AML-193 (cell line): ENCODE results near the gene FGF12.

Experiments
- DNase-seq, 2 experiments: peaks; one replicate each; lab custom pipeline; 2025; lab: John Stamatoyannopoulos, UW

FGF12 gene

GRCh38 chr3:192496905-192497587 lies 230.3 kb downstream of the FGF12 start:
- DNase-seq, result no peak

- peak; percentile 3 to 21 for DNase-seq
These were observed 233.2 kb downstream of the FGF12 start for GRCh38 chr3:192494174-192494573.

- DNase-seq, result no peak
These were observed 236.6 kb downstream of the FGF12 start for GRCh38 chr3:192490720-192491119.

- DNase-seq, result no peak
These were observed 237.8 kb downstream of the FGF12 start for GRCh38 chr3:192489579-192489978.

GRCh38 chr3:192487033-192487432 lies 240.3 kb downstream of the FGF12 start:
- no peak for DNase-seq

GRCh38 chr3:192482809-192483208 lies 244.5 kb downstream of the FGF12 start:
- DNase-seq, result no peak

- DNase-seq, result no peak
These were observed 244.9 kb downstream of the FGF12 start for GRCh38 chr3:192482391-192482790.

- no peak for DNase-seq
These were observed 245.7 kb downstream of the FGF12 start for GRCh38 chr3:192481638-192482037.

- DNase-seq, result peak; percentile 35 to 51
These were observed 259.9 kb downstream of the FGF12 start for GRCh38 chr3:192467230-192468140.

- DNase-seq, result peak in 1 of 2 experiments; percentile 30
These were observed 278.3 kb downstream of the FGF12 start for GRCh38 chr3:192449036-192449435.

GRCh38 chr3:192445770-192446644 lies 281.3 kb downstream of the FGF12 start:
- DNase-seq, result no peak

- DNase-seq, result no peak
These were observed 282.6 kb downstream of the FGF12 start for GRCh38 chr3:192444791-192445106.

GRCh38 chr3:192444096-192444790 lies 283.1 kb downstream of the FGF12 start:
- peak; percentile 42 to 51 for DNase-seq

- no peak for DNase-seq
These were observed 292.1 kb downstream of the FGF12 start for GRCh38 chr3:192435241-192435640.

GRCh38 chr3:192434186-192434585 lies 293.2 kb downstream of the FGF12 start:
- no peak for DNase-seq

GRCh38 chr3:192433704-192434103 lies 293.6 kb downstream of the FGF12 start:
- DNase-seq, result no peak

- DNase-seq, result peak; percentile 3 to 10
These were observed 304.4 kb downstream of the FGF12 start for GRCh38 chr3:192422997-192423342.

- DNase-seq, result no peak
These were observed 304.9 kb downstream of the FGF12 start for GRCh38 chr3:192422321-192422996.

GRCh38 chr3:192419312-192419711 lies 308.0 kb downstream of the FGF12 start:
- no peak for DNase-seq

- DNase-seq, result no peak
These were observed 309.7 kb downstream of the FGF12 start for GRCh38 chr3:192417559-192418055.

- DNase-seq, result no peak
These were observed 310.3 kb downstream of the FGF12 start for GRCh38 chr3:192417017-192417416.
